ENCODE results near the gene ATG12.
"Not testable (repeated sequence)": the region's sequence is repeated elsewhere in the genome, so short reads cannot be mapped to it uniquely, and the experiment has no call there.

ATG12 gene

DNA sequence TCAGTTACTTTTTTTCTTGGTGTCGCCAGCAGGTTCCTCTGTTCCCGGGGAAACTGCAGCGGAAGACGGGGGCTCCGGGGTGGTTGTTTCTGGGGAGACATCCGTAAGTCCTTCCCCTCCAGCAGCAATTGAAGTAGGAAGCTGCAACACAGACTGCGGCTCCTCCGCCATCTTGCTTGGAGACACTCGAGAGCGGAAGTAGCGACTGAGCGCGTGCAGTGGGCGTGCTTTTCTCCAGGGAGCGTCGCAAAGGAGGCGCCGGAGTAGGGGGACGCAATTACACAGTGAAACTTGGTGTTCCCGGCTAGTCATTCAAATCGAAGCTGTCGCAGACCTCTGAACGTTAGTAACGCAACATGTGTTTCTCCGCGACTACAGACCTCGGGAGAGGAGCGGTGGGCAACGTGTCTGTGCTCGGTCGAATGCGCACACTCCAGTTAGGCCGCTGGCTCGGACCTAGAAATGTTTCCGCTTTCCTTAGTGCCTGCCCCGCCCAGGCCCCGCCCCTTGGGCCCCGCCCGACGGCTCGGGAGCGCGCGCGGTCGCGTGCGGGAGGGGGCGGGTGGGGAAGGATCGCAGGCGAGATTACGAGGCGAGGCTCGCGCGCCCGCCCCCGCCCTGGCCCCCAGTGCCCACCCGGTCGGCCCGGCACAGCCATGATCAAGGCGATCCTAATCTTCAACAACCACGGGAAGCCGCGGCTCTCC is at the start of gene ATG12, which contains the start of gene AP3S1:
Gene ATG12 (minus strand): TSS at position 184 of the 707 bp plus-strand sequence. CDS start 13 bp downstream, at position 171.
Gene AP3S1 (plus strand): TSS at position 554 of the 707 bp plus-strand sequence. CDS start 103 bp downstream, at position 657.
- peak; percentile 82 for DNase-seq

- DNase-seq = no peak
Observed at GRCh38 chr5:115888027-115888426, 46.7 kb upstream of the ATG12 start.

DNA sequence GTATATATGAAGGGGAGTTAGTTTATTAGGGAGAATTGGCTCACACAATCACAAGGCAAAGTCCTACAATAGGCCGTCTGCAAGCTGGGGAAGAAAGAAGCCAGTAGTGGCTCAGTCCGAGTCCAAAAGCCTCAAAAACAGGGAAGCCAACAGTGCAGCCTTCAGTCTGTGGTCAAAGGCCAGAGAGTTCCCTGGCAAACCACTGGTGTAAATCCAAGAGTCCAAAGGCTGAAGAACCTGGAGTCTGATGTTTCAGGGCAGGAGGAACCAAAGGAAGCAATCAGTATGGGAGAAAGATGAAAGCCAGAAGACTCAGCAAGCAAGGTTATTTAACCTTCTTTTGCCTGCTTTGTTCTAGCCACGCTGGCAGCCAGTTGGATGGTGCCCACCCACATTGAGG is 43.8 kb upstream of the ATG12 start:
- DNase-seq = not testable (repeated sequence)

DNA sequence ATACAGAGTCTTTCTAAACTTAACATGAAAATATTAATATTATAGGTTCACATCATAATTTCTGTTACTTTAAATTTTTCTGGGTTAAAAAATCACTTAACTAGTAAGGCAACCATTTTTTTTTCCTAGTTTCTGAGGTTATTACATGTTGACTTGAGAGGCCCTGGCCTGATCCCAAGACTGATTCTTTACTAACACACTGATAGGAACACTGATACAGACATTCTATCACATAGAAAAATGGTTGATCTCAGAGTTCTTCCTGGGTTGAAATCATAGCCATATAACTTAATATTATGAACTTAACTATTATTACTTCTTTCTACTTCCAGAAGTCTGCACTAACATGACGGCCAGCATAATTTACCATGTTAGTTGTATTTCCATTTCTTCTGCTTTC is 43.3 kb upstream of the ATG12 start:
- no peak for DNase-seq

DNA sequence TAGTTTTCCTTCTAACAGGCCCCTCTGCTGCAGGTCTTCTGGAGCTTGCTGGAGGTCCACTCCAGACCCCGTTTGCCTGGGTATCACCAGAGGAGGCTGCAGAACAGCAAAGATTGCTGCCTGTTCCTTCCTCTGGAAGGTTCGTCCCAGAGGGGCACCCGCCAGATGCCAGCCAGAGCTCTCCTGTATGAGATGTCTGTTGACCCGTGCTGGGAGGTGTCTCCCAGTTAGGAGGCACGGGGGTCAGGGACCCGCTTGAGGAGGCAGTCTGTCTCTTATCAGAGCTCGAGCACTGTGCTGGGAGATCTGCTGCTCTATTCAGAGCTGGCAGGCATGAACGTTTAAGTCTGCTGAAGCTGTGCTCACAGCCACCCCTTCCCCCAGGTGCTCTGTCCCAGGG is 41.1 kb upstream of the ATG12 start:
- not testable (repeated sequence) for DNase-seq

DNA sequence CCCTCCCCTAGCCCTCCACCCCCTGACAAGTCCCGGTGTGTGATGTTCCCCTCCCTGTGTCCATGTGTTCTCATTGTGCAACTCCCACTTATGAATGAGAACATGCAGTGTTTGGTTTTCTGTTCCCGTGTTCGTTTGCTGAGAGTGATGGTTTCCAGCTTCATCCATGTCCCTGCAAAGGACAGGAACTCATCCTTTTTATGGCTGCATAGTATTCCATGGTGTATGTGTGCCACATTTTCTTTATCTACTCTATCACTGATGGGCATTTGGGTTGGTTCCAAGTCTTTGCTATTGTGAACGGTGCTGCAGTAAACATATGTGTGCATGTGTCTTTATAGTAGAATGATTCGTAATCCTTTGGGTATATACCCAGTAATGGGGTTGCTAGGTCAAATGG is 36.0 kb upstream of the ATG12 start:
- not testable (repeated sequence) for DNase-seq

DNA sequence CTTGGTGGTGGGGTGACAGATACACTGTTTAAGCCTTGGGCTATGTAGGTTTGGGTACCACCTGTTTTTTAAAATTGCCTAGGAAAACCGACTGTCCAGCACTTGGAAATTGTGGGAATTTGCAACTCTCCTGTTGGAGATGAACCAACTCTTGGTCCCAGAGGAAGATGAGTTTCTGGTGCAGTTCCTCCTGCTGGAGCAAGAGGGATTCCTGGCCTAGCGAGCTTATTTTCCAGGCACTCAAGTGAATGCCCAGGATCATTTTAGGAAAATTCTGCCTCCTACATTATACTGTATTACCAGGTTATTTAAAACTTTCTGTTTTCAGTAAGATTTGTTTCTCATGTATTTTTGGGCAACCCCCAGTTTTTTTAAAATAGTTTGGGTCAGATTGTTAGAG is 34.1 kb upstream of the ATG12 start:
- no peak for DNase-seq

DNA sequence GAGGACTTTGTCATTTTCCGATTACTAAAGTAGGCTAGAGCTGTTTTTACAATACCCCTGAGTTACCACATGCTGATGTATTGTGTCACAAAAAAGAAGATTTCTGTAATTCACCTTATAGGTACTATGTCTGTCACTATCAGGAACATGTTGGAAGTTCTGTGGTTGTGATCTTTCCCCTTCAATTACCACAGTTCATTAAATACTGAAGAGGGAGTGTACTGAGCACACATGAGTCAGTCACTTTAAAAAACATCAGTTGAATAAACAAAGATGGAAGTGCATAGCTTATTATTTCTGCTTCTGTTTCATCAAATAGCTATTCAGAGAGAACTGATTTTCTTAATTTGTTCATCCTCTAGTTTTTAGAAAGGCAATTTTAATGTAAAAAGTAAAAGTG is 32.0 kb upstream of the ATG12 start:
- no peak for DNase-seq

DNA sequence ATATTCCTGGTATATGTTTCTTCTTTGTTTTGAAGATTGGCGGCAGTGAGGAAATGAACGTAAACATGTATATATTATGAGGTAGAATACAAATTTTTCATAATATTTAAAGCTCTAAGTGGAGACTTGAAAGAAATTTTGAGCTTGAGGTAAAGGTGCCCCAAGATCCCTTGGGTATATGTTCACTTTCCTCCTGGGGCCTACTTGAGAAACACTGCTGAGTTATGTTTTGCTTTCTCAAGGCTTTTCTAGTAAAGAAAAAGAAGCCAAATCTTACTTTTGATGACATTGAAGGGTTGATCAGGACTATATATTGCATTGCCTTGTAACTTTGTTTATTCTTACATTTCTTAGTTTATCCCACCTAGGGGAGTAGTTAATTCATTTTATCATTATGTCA is 31.1 kb upstream of the ATG12 start:
- no peak for DNase-seq

- DNase-seq = no peak
Observed at GRCh38 chr5:115869256-115869795, 28.0 kb upstream of the ATG12 start.

DNA sequence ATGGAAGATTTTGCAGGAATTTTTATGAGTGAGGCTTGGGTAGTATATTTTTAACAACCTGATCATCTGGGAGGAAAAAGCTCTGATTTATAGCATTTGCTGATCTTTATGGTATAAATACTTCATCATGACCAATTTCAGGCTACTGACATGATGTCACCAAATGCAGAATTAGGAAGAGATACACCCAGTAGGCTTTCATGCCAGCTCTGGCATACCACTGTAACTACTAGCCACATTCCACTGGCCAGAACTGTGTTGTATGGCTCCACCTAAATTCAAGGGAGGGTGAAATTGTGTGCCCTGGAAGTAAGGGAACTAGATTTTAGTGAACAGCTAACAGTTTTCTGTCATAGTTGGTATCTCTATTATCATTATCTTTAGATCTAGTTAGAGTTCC is 18.0 kb upstream of the ATG12 start:
- no peak for DNase-seq

DNA sequence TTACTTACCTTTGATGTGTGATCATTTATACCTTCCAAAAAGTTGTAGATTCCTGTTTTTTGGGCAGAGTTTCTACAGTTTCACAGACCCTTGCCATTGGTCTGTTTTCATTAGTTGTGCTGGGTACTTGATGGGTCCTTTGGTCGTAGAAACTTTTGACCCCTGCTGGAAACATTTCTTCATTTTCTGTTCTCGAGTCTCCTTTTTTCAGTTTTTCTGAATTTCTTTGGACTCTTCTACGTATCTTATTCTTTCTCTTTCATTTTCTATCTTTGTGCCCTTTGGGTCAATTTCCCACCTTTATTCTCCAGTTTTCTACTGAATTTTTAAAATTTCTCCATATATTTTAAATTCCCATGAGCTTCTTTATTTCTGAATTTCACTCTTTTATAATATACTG is 17.0 kb upstream of the ATG12 start:
- DNase-seq = no peak

GRCh38 chr5:115857626-115858349 is 16.4 kb upstream of the ATG12 start:
- DNase-seq = no peak

DNA sequence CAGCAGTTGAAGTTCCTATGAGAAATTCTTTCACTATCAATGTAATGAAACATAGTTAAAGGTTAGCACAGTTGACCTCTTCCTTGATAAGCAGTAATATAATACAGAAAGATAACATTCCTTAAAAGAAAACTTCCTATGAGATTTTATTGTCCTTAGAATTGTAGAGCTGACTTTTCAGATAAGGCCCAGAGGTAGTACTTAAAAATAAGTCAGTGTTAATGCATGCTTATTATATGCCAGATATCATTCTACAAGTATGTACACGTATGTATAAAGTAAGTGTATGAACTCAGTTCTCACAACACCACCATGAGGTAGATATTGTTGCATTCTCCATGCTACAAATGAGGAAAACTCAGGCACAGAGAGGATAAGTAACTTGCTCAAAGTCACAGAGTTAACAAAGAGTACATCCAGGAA is 15.7 kb upstream of the ATG12 start:
- no peak for DNase-seq

- DNase-seq = no peak
Observed at GRCh38 chr5:115855959-115856358, 14.6 kb upstream of the ATG12 start.

DNA sequence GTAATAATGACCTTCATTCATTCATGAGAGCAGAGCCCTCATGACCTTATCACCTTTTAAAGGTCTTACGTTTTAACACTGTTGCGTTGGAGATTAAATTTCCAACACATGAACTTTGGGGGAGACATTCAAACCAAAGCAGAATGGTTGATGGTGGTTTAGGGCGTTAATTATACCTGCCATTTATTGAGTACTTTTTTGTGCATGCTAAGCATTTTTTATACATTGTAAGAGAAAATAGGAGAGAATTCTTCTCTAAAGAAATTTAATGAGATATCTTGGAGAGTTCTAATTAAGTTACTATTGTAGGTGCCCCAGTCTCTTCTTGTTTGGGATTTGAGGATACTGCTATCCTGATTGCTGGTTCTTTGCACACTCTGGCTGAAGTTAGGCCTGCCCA is 12.8 kb upstream of the ATG12 start:
- no peak for DNase-seq

GRCh38 chr5:115850744-115851416 is 9.5 kb upstream of the ATG12 start:
- DNase-seq = no peak

DNA sequence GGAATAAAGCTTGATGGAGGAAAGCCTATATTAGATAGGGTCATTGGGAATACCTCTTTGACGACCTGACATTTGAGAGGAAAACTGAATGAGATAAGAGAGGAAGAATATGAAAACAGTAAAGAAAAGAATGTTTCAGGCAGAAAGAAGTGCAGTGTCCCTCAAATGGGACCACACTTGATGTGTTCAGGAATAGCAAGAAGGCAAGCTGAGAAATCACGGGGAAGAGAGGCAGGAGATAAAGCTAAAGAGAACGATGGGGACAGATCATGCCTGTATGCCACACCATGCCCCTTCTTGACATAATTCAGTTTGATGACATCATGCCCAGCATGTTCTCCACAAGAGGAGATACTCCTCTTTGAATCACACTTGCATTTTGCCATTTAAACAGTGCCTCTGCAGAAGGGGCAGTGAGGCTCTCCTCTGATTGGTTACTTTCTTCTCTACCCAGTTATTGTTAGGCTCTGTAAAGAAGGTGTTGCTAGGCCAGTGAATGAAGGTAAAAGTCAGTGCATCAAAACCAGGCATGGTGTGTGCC is 8.0 kb upstream of the ATG12 start:
- DNase-seq = no peak

DNA sequence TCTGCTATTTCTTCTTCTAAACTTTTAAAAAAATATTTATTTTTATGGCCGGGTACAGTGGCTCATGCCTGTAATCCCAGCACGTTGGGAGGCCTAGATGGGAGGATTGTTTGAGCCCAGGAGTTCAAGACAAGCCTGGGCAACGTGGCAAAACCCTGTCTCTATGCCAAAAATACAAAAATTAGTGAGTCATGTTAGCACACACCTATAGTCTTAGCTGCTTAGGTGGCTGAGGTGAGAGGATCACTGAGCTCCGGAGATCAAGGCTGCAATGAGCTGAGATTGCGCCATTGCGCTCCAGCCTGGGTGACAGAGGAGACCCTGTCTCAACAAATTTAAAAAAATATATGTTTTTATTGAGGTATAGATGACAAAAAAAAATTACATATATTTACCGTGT is 5.9 kb upstream of the ATG12 start:
- DNase-seq = no peak

DNA sequence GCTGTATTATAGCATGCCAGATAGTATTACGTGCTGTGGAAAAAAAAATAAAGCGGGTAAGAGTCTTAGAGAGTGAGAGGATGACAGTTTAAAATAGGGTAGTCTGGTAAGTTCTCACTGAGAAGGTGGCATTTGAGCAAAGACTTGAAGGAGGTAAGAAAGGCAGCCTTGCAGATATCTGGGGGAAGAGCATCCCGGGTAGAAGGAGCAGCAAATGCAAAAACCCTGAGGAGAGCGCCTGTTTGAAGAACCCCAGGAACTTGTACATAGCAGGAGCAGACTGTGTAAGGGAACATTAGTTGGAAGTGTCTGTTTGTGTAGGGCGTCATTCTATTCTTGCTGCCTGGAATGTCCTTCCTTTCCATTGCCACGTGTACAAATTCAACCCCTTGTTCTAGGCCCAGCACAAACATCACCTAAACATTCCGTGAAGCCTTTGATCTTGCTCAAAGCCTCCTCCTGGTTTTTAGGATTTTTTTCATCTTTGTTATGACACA is 3.0 kb upstream of the ATG12 start:
- no peak for DNase-seq

GRCh38 chr5:115843444-115844130 is 2.2 kb upstream of the ATG12 start:
- no peak for DNase-seq

GRCh38 chr5:115842952-115843351 is 1.6 kb upstream of the ATG12 start:
- DNase-seq = no peak

Data from KG1 (cell line).